ENCODE results near the gene COX7A1.

Gene COX7A1

GRCh38 chr19:36112678-36113077, 39.6 kb downstream of the COX7A1 start:
- DNase-seq (ENCODE audit: low read depth) = no peak

- no peak for DNase-seq (ENCODE audit: low read depth)
Measured at GRCh38 chr19:36111200-36111539, 41.1 kb downstream of the COX7A1 start.

- DNase-seq (ENCODE audit: low read depth) = no peak
Measured at GRCh38 chr19:36110487-36111199, 41.6 kb downstream of the COX7A1 start, which contains the start of gene OVOL3. Gene OVOL3 (plus strand): TSS chr19:36111143. CDS start chr19:36111203, 60 bp downstream.

GRCh38 chr19:36108684-36109083, 43.6 kb downstream of the COX7A1 start:
- no peak for DNase-seq (ENCODE audit: low read depth)

- no peak for DNase-seq (ENCODE audit: low read depth)
Measured at GRCh38 chr19:36106991-36107390, 45.3 kb downstream of the COX7A1 start.

GRCh38 chr19:36106441-36106840, 45.8 kb downstream of the COX7A1 start:
- no peak for DNase-seq (ENCODE audit: low read depth)

- DNase-seq (ENCODE audit: low read depth) = no peak
Measured at GRCh38 chr19:36103842-36104552, 48.2 kb downstream of the COX7A1 start.

- no peak for DNase-seq (ENCODE audit: low read depth)
Measured at GRCh38 chr19:36103040-36103626, 49.1 kb downstream of the COX7A1 start.

- no peak for DNase-seq (ENCODE audit: low read depth)
Measured at GRCh38 chr19:36101550-36102327, 50.5 kb downstream of the COX7A1 start.
